Eye (tissue), 1 donor: ENCODE data around the gene METTL25.

Experiments used
- DNase-seq: peaks from one replicate; pipeline ENCODE4 v3.0.0-alpha.2; 2015

Gene METTL25

GRCh38 chr12:82406651-82407050 is 48.3 kb downstream of the METTL25 start:
- no peak for DNase-seq

GRCh38 chr12:82407481-82407880 is 49.2 kb downstream of the METTL25 start:
- no peak for DNase-seq

- DNase-seq = no peak
Observed at GRCh38 chr12:82408844-82409243, 50.5 kb downstream of the METTL25 start.

- no peak for DNase-seq
Observed at GRCh38 chr12:82411546-82412230, 53.4 kb downstream of the METTL25 start.

GRCh38 chr12:82412246-82412645 is 53.9 kb downstream of the METTL25 start:
- DNase-seq = peak; percentile 4

GRCh38 chr12:82414044-82414443 is 55.7 kb downstream of the METTL25 start:
- DNase-seq = peak; percentile 27

- DNase-seq = no peak
Observed at GRCh38 chr12:82414926-82415325, 56.6 kb downstream of the METTL25 start.

GRCh38 chr12:82415402-82415801 is 57.1 kb downstream of the METTL25 start:
- DNase-seq = no peak

GRCh38 chr12:82425241-82425640 is 66.9 kb downstream of the METTL25 start:
- DNase-seq = no peak

GRCh38 chr12:82426081-82426480 is 67.8 kb downstream of the METTL25 start:
- no peak for DNase-seq

GRCh38 chr12:82426586-82426985 is 68.3 kb downstream of the METTL25 start:
- no peak for DNase-seq

GRCh38 chr12:82430541-82431145 is 72.3 kb downstream of the METTL25 start:
- no peak for DNase-seq

GRCh38 chr12:82434392-82434911 is 76.1 kb downstream of the METTL25 start:
- DNase-seq = peak; percentile 24

GRCh38 chr12:82436354-82436753 is 78.0 kb downstream of the METTL25 start:
- no peak for DNase-seq

GRCh38 chr12:82437744-82438143 is 79.4 kb downstream of the METTL25 start:
- DNase-seq = no peak

GRCh38 chr12:82438356-82438755 is 80.0 kb downstream of the METTL25 start:
- DNase-seq = no peak

GRCh38 chr12:82440885-82441284 is 82.6 kb downstream of the METTL25 start:
- DNase-seq = no peak

- no peak for DNase-seq
Observed at GRCh38 chr12:82448911-82449578, 90.7 kb downstream of the METTL25 start.

- DNase-seq = no peak
Observed at GRCh38 chr12:82456633-82457032, 98.3 kb downstream of the METTL25 start.

GRCh38 chr12:82458101-82458500 is 99.8 kb downstream of the METTL25 start:
- DNase-seq = no peak

- no peak for DNase-seq
Observed at GRCh38 chr12:82461393-82461792, 103.1 kb downstream of the METTL25 start.

- DNase-seq = no peak
Observed at GRCh38 chr12:82461836-82462235, 103.5 kb downstream of the METTL25 start.

- no peak for DNase-seq
Observed at GRCh38 chr12:82468563-82468962, 110.2 kb downstream of the METTL25 start.

GRCh38 chr12:82470906-82471512 is 112.7 kb downstream of the METTL25 start:
- DNase-seq = no peak
